ENCODE results near the gene CENPX. TPM values are rescaled to one million over a fixed set of nuclear protein-coding genes. Genes with fewer than 3 reads are reported as not detected.
A peak's percentile ranks its signal among the peaks of the same experiment; 100 is the strongest.
"Not testable (repeated sequence)": the region's sequence is repeated elsewhere in the genome, so short reads cannot be mapped to it uniquely, and the experiment has no call there.

Gene CENPX
- total RNA-seq, 2 donors from 2014 or later = 66.1 to 102 TPM

- ATAC-seq (replicated peaks) = no peak
- Mint-ChIP-seq H3K27me3 (no peaks in the 10 kb centered on the region), H3K36me3 (ENCODE audit: low read depth) (peaks cover 35% of the 10 kb centered on the region), H3K9me3 (no peaks in the 10 kb centered on the region), H3K4me1 (peaks cover 10% of the 10 kb centered on the region), H3K4me3 (no peak overlapping the region), H3K27ac (no peak overlapping the region)
These were observed 36.1 kb downstream of the CENPX start for GRCh38 chr17:81986606-81987005.

- peaks cover 35% of the 10 kb centered on the region for H3K36me3 Mint-ChIP-seq (ENCODE audit: low read depth)
- H3K9me3 Mint-ChIP-seq = no peaks in the 10 kb centered on the region
- H3K27me3 Mint-ChIP-seq = no peaks in the 10 kb centered on the region
- ATAC-seq (replicated peaks) = no peak
- peaks cover 9% of the 10 kb centered on the region for H3K4me1 Mint-ChIP-seq
- no peak overlapping the region for H3K4me3 Mint-ChIP-seq
- no peak overlapping the region for H3K27ac Mint-ChIP-seq
These were observed 37.8 kb downstream of the CENPX start for GRCh38 chr17:81984773-81985410.

- H3K4me3 Mint-ChIP-seq = no peak overlapping the region
- peaks cover 35% of the 10 kb centered on the region for H3K36me3 Mint-ChIP-seq (ENCODE audit: low read depth)
- no peaks in the 10 kb centered on the region for H3K9me3 Mint-ChIP-seq
- H3K4me1 Mint-ChIP-seq = peaks cover 9% of the 10 kb centered on the region
- no peaks in the 10 kb centered on the region for H3K27me3 Mint-ChIP-seq
- no peak for ATAC-seq (replicated peaks)
- no peak overlapping the region for H3K27ac Mint-ChIP-seq
These were observed 38.9 kb downstream of the CENPX start for GRCh38 chr17:81983639-81984373.

GRCh38 chr17:81983011-81983638 is 39.6 kb downstream of the CENPX start:
- H3K4me1 Mint-ChIP-seq = peaks cover 9% of the 10 kb centered on the region
- no peak overlapping the region for H3K4me3 Mint-ChIP-seq
- H3K36me3 Mint-ChIP-seq (ENCODE audit: low read depth) = peaks cover 35% of the 10 kb centered on the region
- H3K27ac Mint-ChIP-seq = no peak overlapping the region
- H3K27me3 Mint-ChIP-seq = no peaks in the 10 kb centered on the region
- no peak for ATAC-seq (replicated peaks)
- H3K9me3 Mint-ChIP-seq = no peaks in the 10 kb centered on the region

GRCh38 chr17:81981511-81981910 is 41.2 kb downstream of the CENPX start:
- not testable (repeated sequence) for H3K27ac Mint-ChIP-seq; H3K27me3 Mint-ChIP-seq; ATAC-seq (replicated peaks); H3K4me3 Mint-ChIP-seq; H3K9me3 Mint-ChIP-seq
- H3K4me1 Mint-ChIP-seq = peaks cover 10% of the 10 kb centered on the region
- peaks cover 36% of the 10 kb centered on the region for H3K36me3 Mint-ChIP-seq (ENCODE audit: low read depth)

GRCh38 chr17:81980707-81981343 is 41.9 kb downstream of the CENPX start:
- H3K4me3 Mint-ChIP-seq = no peak overlapping the region
- H3K4me1 Mint-ChIP-seq = peaks cover 16% of the 10 kb centered on the region
- H3K36me3 Mint-ChIP-seq (ENCODE audit: low read depth) = peaks cover 32% of the 10 kb centered on the region
- no peaks in the 10 kb centered on the region for H3K27me3 Mint-ChIP-seq
- no peak overlapping the region for H3K27ac Mint-ChIP-seq
- no peaks in the 10 kb centered on the region for H3K9me3 Mint-ChIP-seq
- ATAC-seq (replicated peaks) = no peak

- Mint-ChIP-seq H3K4me1 (peaks cover 15% of the 10 kb centered on the region), H3K27me3 (no peaks in the 10 kb centered on the region), H3K27ac (no peak overlapping the region), H3K9me3 (no peaks in the 10 kb centered on the region), H3K4me3 (no peak overlapping the region), H3K36me3 (ENCODE audit: low read depth) (peaks cover 28% of the 10 kb centered on the region)
- no peak for ATAC-seq (replicated peaks)
These were observed 42.6 kb downstream of the CENPX start for GRCh38 chr17:81980122-81980521.

- Mint-ChIP-seq H3K9me3 (no peaks in the 10 kb centered on the region), H3K27ac (no peak overlapping the region), H3K27me3 (no peaks in the 10 kb centered on the region), H3K36me3 (ENCODE audit: low read depth) (peaks cover 16% of the 10 kb centered on the region), H3K4me3 (peak overlapping the region; percentile 59), H3K4me1 (peaks cover 11% of the 10 kb centered on the region)
- no peak for ATAC-seq (replicated peaks)
These were observed 44.0 kb downstream of the CENPX start for GRCh38 chr17:81978524-81979298.

- peak; percentile 85 for ATAC-seq (replicated peaks)
- peaks cover 8% of the 10 kb centered on the region for H3K36me3 Mint-ChIP-seq (ENCODE audit: low read depth)
- H3K4me1 Mint-ChIP-seq = peaks cover 11% of the 10 kb centered on the region
- H3K27me3 Mint-ChIP-seq = no peaks in the 10 kb centered on the region
- H3K9me3 Mint-ChIP-seq = no peaks in the 10 kb centered on the region
- H3K4me3 Mint-ChIP-seq = peak within 1 kb of the TSS; percentile 89
- H3K27ac Mint-ChIP-seq = peak within 1 kb of the TSS; percentile 94
These were observed 45.4 kb downstream of the CENPX start, which contains the start of gene ASPSCR1 for GRCh38 chr17:81977211-81977808. Gene ASPSCR1 (plus strand): TSS chr17:81977629. CDS start chr17:81977647, 18 bp downstream.

GRCh38 chr17:81976332-81977210 is 46.1 kb downstream of the CENPX start:
- ATAC-seq (replicated peaks) = peak; percentile 71
- Mint-ChIP-seq H3K4me3 (peak overlapping the region; percentile 89), H3K27me3 (no peaks in the 10 kb centered on the region), H3K4me1 (peaks cover 11% of the 10 kb centered on the region), H3K27ac (peak overlapping the region; percentile 94), H3K36me3 (ENCODE audit: low read depth) (peaks cover 8% of the 10 kb centered on the region), H3K9me3 (no peaks in the 10 kb centered on the region)

- Mint-ChIP-seq H3K9me3 (no peaks in the 10 kb centered on the region), H3K27ac (no peak overlapping the region), H3K4me1 (peaks cover 7% of the 10 kb centered on the region), H3K4me3 (no peak overlapping the region), H3K27me3 (no peaks in the 10 kb centered on the region), H3K36me3 (ENCODE audit: low read depth) (peaks cover 8% of the 10 kb centered on the region)
- no peak for ATAC-seq (replicated peaks)
These were observed 49.2 kb downstream of the CENPX start for GRCh38 chr17:81973432-81973831.

- H3K27me3 Mint-ChIP-seq = no peaks in the 10 kb centered on the region
- H3K9me3 Mint-ChIP-seq = no peaks in the 10 kb centered on the region
- H3K36me3 Mint-ChIP-seq (ENCODE audit: low read depth) = no peaks in the 10 kb centered on the region
- no peak overlapping the region for H3K27ac Mint-ChIP-seq
- H3K4me3 Mint-ChIP-seq = peak overlapping the region; percentile 73
- no peak for ATAC-seq (replicated peaks)
- no peaks in the 10 kb centered on the region for H3K4me1 Mint-ChIP-seq
These were observed 53.5 kb downstream of the CENPX start for GRCh38 chr17:81968850-81969812.

All from activated T-helper 17 cell treated with anti-CD3 and anti-CD28 coated beads, Interleukin-2, amount 50 U/mL, for 72 hours (primary cell).